Liver (tissue), 9 donors: ENCODE results near the gene FAM171A1. TPM values are rescaled to one million over a fixed set of nuclear protein-coding genes. Genes with fewer than 3 reads are reported as not detected.

Source experiments
- DNase-seq: peaks from one replicate; pipeline ENCODE4 v3.0.0-alpha.2; 2017; ENCODE audit warnings: low spot score
- H3K27ac ChIP-seq, 2 donors: one replicate each; pipeline ENCODE4 v1.7.0; 2013; ENCODE audit warnings: inconsistent platforms in 2 of 2, low read length in 2 of 2, control low read depth in 1 of 2, low read depth in 1 of 2, mild to moderate bottlenecking in 1 of 2
- H3K27me3 ChIP-seq, 4 donors: one replicate each; pipeline versions ENCODE4 v1.6.1 to v1.7.0; 2013; ENCODE audit warnings: low read length in 3 of 4, inconsistent platforms in 1 of 4, mild to moderate bottlenecking in 1 of 4, moderate library complexity in 1 of 4; ENCODE audit not compliant: control insufficient read depth in 4 of 4, insufficient read depth in 4 of 4
- H3K36me3 ChIP-seq, 4 donors: one replicate each; pipeline versions ENCODE4 v1.6.1 to v1.7.0; 2013; ENCODE audit warnings: low read length in 3 of 4, mild to moderate bottlenecking in 3 of 4, low read depth in 1 of 4, moderate library complexity in 1 of 4; ENCODE audit not compliant: control insufficient read depth in 4 of 4, insufficient read depth in 3 of 4
- H3K4me1 ChIP-seq, 4 donors: one replicate each; pipeline versions ENCODE4 v1.6.1 to v1.7.0; 2013; ENCODE audit warnings: low read length in 3 of 4, mild to moderate bottlenecking in 3 of 4, moderate library complexity in 1 of 4; ENCODE audit not compliant: control insufficient read depth in 4 of 4, insufficient read depth in 4 of 4
- H3K4me3 ChIP-seq, 3 donors: one replicate each; pipeline versions ENCODE4 v1.6.1 to v1.7.0; 2013; ENCODE audit warnings: low read length in 3 of 3, control low read depth in 1 of 3, low read depth in 1 of 3, mild to moderate bottlenecking in 1 of 3
- H3K9ac ChIP-seq, 2 donors: one replicate each; pipeline ENCODE4 v1.7.0; 2013; ENCODE audit warnings: low read length in 2 of 2, mild to moderate bottlenecking in 2 of 2, moderate library complexity in 2 of 2, control low read depth in 1 of 2, low read depth in 1 of 2
- H3K9me3 ChIP-seq, 4 donors: one replicate each; pipeline versions ENCODE4 v1.6.1 to v1.7.0; 2013; ENCODE audit warnings: low read length in 3 of 4; ENCODE audit not compliant: control insufficient read depth in 4 of 4
- EGR1 ChIP-seq, 2 donors: IDR thresholded peaks; 2 replicates each; pipeline ENCODE4 v1.6.1; 2016 to 2018; ENCODE audit warnings: antibody characterized with exemption in 2 of 2, low read depth in 2 of 2
- FOXA1 ChIP-seq: IDR thresholded peaks from 2 replicates; pipeline ENCODE4 v1.6.1; 2016; ENCODE audit warnings: antibody characterized with exemption
- FOXA2 ChIP-seq: IDR thresholded peaks from 2 replicates; pipeline ENCODE4 v1.6.1; 2016; ENCODE audit warnings: antibody characterized with exemption
- GABPA ChIP-seq, 2 donors: IDR thresholded peaks in 1 of 2; conservative IDR thresholded peaks in 1 of 2; 2 replicates each; pipeline ENCODE4 v1.6.1; 2016; ENCODE audit warnings: antibody characterized with exemption in 2 of 2, mild to moderate bottlenecking in 1 of 2, moderate library complexity in 1 of 2
- HNF4A ChIP-seq, 2 donors: conservative IDR thresholded peaks; 2 replicates each; pipeline ENCODE4 v1.6.1; 2016; ENCODE audit warnings: antibody characterized with exemption in 2 of 2, mild to moderate bottlenecking in 2 of 2
- HNF4G ChIP-seq: IDR thresholded peaks from 2 replicates; pipeline ENCODE4 v1.6.1; 2016; ENCODE audit warnings: antibody characterized with exemption
- JUND ChIP-seq, 2 donors: IDR thresholded peaks; 2 replicates each; pipeline ENCODE4 v1.6.1; 2016; ENCODE audit warnings: antibody characterized with exemption in 2 of 2
- NR2F2 ChIP-seq: IDR thresholded peaks from 2 replicates; pipeline ENCODE4 v1.6.1; 2016; ENCODE audit warnings: antibody characterized with exemption
- RAD21 ChIP-seq, 2 donors: IDR thresholded peaks; 2 replicates each; pipeline ENCODE4 v1.6.1; 2016; ENCODE audit warnings: antibody characterized with exemption in 2 of 2, mild to moderate bottlenecking in 2 of 2
- RXRA ChIP-seq, 2 donors: IDR thresholded peaks; 2 replicates each; pipeline ENCODE4 v1.6.1; 2017 to 2018; ENCODE audit warnings: antibody characterized with exemption in 2 of 2, mild to moderate bottlenecking in 1 of 2
- TAF1 ChIP-seq: conservative IDR thresholded peaks from 2 replicates; pipeline ENCODE4 v1.6.1; 2016; ENCODE audit warnings: antibody characterized with exemption, mild to moderate bottlenecking
- YY1 ChIP-seq: IDR thresholded peaks from 2 replicates; pipeline ENCODE4 v1.6.1; 2016; ENCODE audit warnings: antibody characterized with exemption, mild to moderate bottlenecking
- WGBS: extraction: QIAGEN DNeasy Blood & Tissue Kit; methylation state at CpG from one replicate; pipeline ENCODE4 v1.1.7; 2013; 5-methylcytosine and 5-hydroxymethylcytosine counted together
- polyA plus RNA-seq, 2 donors: library from polyadenylated mRNA; stranded (reverse) in 1 of 2; unstranded in 1 of 2; fragments of 200-250 nt in 1 of 2; fragments of >200 nt in 1 of 2; fragmentation: Nextera tagmentation in 1 of 2; extraction: Ambion mirVana in 1 of 2; gene quantifications; one replicate each; pipeline versions ENCODE4 v1.2.1 to v1.2.3, GENCODE V29; 2013 to 2015
- total RNA-seq, 2 donors: library from RNA; depleted of rRNA; stranded (reverse); fragments of >200 nt; gene quantifications; one replicate each; pipeline ENCODE4 v1.2.3, GENCODE V29; 2014
- TF ChIP-seq, protein P1 (sequence below): fragments of 150-350 bp; IDR thresholded peaks from 2 replicates; pipeline ENCODE4 v1.5.1; 2017; ENCODE audit warnings: improper control_type of control experiment, low read depth, low read length; ENCODE audit not compliant: missing input control
- TF ChIP-seq, protein P2 (sequence below): IDR thresholded peaks from 2 replicates; pipeline ENCODE4 v1.6.1; 2016; ENCODE audit warnings: antibody characterized with exemption
- TF ChIP-seq, protein P3 (sequence below): IDR thresholded peaks from 2 replicates; pipeline ENCODE4 v1.6.1; 2016; ENCODE audit warnings: antibody characterized with exemption
- donor health status: healthy.
- donor health status: healthy.
- donor health status: healthy.
- donor health status: healthy.
- donor health status: healthy.

FAM171A1 gene
- total and polyA plus RNA-seq, 4 donors: 2.5 to 10.2 (median 7.7) TPM

DNA sequence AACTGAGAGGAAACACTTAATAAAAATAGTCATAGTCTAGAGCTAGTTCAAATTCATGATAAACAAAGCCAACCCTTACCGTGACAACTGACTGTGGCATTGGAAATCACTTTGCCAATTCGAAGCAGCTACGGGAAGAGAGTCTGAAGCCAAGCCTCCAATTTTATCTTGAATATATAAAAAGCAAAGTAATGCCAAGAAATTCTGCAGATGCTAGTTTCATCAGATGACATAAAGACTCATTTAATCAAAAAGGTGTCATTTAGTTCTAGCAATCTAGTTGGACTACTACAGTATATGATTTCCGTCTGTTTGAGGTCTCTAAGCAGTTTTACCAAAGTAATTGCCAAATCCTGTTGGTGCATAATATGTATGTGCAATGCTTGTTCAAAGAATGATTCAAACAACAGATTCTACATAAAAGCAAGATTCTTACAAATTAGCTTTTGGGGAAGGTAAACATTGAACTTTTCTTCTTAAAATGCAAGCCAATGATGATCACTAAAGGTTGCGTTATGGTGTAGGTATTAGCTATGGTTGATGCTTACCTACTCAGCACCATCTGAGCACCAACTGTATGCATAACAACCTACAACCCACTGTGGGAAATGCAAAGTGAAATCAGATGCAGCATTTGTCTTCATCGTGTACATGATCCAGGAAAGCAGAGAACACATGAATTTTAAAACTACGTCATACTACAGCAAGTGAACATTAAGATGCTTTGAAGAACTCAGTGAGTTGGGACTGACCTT is 2.8 kb downstream of the FAM171A1 start:
- TF ChIP-seq, protein P1, sequence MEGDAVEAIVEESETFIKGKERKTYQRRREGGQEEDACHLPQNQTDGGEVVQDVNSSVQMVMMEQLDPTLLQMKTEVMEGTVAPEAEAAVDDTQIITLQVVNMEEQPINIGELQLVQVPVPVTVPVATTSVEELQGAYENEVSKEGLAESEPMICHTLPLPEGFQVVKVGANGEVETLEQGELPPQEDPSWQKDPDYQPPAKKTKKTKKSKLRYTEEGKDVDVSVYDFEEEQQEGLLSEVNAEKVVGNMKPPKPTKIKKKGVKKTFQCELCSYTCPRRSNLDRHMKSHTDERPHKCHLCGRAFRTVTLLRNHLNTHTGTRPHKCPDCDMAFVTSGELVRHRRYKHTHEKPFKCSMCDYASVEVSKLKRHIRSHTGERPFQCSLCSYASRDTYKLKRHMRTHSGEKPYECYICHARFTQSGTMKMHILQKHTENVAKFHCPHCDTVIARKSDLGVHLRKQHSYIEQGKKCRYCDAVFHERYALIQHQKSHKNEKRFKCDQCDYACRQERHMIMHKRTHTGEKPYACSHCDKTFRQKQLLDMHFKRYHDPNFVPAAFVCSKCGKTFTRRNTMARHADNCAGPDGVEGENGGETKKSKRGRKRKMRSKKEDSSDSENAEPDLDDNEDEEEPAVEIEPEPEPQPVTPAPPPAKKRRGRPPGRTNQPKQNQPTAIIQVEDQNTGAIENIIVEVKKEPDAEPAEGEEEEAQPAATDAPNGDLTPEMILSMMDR: no peak
- TF ChIP-seq FOXA2 (no peak), JUND (IDR thresholded peaks at IDR 0.05) (no peak)
- H3K36me3 ChIP-seq: no peaks in the 10 kb centered on the region
- no peaks in the 10 kb centered on the region for H3K27me3 ChIP-seq
- no peak overlapping the region for H3K27ac ChIP-seq
- WGBS: 78% methylated on average over 7 of the region's 7 CpGs
- no peak for DNase-seq
- no peak overlapping the region for H3K9ac ChIP-seq
- no peaks in the 10 kb centered on the region for H3K9me3 ChIP-seq
- H3K4me3 ChIP-seq: no peak overlapping the region
- H3K4me1 ChIP-seq: peaks cover 1 to 13% (median 6%) of the 10 kb centered on the region in 4 donors

DNA sequence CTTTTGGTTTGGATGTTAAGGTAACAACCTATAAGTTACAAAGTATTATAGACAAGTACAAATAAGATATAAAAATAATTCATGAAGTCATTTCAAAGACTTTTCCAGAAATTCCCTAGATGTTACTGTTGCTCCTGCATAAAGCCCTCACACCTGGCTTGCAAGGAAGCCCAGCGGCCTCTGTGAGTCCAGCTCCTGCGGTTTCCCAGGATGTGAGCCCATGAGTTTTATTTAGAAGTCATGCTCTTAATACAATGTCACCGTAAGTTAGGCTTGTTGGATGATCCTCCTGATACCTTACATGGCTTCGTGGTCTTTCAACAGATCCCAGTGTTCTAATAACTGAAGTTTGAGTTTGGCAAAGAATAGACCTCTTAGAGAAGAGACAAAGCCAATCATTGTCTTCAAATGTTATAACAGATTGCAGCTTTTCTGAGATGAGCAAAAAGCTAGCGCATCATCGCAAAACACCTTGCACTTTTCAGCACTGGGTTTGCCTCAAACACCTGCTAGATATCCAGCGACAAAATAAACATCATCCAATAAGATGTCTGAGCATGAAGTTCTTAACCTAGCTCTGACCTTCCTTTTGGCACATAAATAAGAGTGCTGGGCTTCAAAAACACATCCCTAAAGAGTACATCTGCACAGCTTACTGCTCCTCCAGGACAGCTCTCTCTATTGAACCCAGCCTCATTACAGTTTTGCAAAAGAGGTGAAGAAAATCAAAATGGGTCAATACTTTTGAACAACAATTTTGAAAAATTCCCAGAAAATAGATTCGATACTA is 3.6 kb downstream of the FAM171A1 start:
- H3K36me3 ChIP-seq: no peaks in the 10 kb centered on the region
- WGBS: 88% methylated on average over 8 of the region's 8 CpGs
- H3K27ac ChIP-seq: no peak overlapping the region
- no peaks in the 10 kb centered on the region for H3K9me3 ChIP-seq
- peaks cover 1 to 13% (median 6%) of the 10 kb centered on the region in 4 donors for H3K4me1 ChIP-seq
- no peak for TF ChIP-seq GABPA (IDR thresholded peaks at IDR 0.05 in 1 of 2, conservative IDR thresholded peaks at IDR 0.05 in 1 of 2)
- TF ChIP-seq HNF4A (conservative IDR thresholded peaks at IDR 0.05): no peak
- TF ChIP-seq, protein P1: no peak
- TF ChIP-seq RAD21 (IDR thresholded peaks at IDR 0.05): no peak
- TF ChIP-seq, protein P2, sequence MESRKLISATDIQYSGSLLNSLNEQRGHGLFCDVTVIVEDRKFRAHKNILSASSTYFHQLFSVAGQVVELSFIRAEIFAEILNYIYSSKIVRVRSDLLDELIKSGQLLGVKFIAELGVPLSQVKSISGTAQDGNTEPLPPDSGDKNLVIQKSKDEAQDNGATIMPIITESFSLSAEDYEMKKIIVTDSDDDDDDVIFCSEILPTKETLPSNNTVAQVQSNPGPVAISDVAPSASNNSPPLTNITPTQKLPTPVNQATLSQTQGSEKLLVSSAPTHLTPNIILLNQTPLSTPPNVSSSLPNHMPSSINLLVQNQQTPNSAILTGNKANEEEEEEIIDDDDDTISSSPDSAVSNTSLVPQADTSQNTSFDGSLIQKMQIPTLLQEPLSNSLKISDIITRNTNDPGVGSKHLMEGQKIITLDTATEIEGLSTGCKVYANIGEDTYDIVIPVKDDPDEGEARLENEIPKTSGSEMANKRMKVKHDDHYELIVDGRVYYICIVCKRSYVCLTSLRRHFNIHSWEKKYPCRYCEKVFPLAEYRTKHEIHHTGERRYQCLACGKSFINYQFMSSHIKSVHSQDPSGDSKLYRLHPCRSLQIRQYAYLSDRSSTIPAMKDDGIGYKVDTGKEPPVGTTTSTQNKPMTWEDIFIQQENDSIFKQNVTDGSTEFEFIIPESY: no peak
- TF ChIP-seq, protein P3, sequence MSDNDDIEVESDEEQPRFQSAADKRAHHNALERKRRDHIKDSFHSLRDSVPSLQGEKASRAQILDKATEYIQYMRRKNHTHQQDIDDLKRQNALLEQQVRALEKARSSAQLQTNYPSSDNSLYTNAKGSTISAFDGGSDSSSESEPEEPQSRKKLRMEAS: no peak
- no peak for TF ChIP-seq FOXA1
- TF ChIP-seq NR2F2: no peak
- no peak for TF ChIP-seq EGR1 (IDR thresholded peaks at IDR 0.05; ENCODE audit: low read depth in 2 of 2)
- no peak for TF ChIP-seq JUND (IDR thresholded peaks at IDR 0.05)
- no peak for TF ChIP-seq YY1
- TF ChIP-seq HNF4G: no peak
- no peak for TF ChIP-seq RXRA (IDR thresholded peaks at IDR 0.05)
- no peak for TF ChIP-seq TAF1
- H3K27me3 ChIP-seq: no peaks in the 10 kb centered on the region
- H3K4me3 ChIP-seq: no peak overlapping the region
- DNase-seq: no peak
- no peak overlapping the region for H3K9ac ChIP-seq
